K562 (cell line): ENCODE results near the gene PTPRG.

ENCODE experiments used
- ARHGAP35 ChIP-seq: fragments of 450-650 bp; IDR thresholded peaks from 2 replicates; pipeline ENCODE4 v1.6.1; 2018; ENCODE audit not compliant: partially characterized antibody
- PHF8 ChIP-seq: fragments of 200-600 bp; sonication (generic); IDR thresholded peaks from 2 replicates; pipeline ENCODE4 v1.6.1; 2012; ENCODE audit warnings: mixed run types, mild to moderate bottlenecking, inconsistent platforms, low read length, moderate library complexity, borderline replicate concordance
- TF ChIP-seq, protein P1 (sequence below): sonication (generic); formaldehyde crosslinking; IDR thresholded peaks from 2 replicates; pipeline ENCODE4 v1.8.1; 2023; ENCODE audit warnings: mild to moderate bottlenecking, missing genetic modification reagents

DNA sequence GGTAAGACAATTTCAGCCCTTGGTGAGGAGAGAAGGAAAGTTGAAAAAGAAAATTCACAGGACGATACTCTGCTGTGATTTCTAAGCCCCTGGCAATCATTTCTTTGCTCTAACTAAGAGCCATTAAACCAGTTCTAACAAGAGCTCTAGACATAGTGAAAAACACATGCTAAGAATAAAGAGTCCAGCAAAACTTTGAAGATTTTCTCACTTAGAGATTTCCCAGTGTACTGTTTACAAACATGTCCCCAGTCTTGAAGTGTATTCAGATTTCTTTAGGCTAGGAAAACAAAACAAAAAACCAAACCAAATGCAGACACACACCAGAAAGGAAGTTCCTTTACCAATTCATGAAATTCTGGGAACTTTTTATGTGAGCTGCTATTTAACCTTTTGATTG is 325.8 kb downstream of the PTPRG start:
- TF ChIP-seq ARHGAP35 (no peak), PHF8 (no peak)
- TF ChIP-seq, protein P1, sequence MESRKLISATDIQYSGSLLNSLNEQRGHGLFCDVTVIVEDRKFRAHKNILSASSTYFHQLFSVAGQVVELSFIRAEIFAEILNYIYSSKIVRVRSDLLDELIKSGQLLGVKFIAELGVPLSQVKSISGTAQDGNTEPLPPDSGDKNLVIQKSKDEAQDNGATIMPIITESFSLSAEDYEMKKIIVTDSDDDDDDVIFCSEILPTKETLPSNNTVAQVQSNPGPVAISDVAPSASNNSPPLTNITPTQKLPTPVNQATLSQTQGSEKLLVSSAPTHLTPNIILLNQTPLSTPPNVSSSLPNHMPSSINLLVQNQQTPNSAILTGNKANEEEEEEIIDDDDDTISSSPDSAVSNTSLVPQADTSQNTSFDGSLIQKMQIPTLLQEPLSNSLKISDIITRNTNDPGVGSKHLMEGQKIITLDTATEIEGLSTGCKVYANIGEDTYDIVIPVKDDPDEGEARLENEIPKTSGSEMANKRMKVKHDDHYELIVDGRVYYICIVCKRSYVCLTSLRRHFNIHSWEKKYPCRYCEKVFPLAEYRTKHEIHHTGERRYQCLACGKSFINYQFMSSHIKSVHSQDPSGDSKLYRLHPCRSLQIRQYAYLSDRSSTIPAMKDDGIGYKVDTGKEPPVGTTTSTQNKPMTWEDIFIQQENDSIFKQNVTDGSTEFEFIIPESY (CRISPR knock-in tag): no peak
